SK-N-SH treated with all-trans-retinoic acid at 6 μM for 48 hours (cell line): ENCODE data around the gene CAPRIN1.

ENCODE experiments used
- BACH2 ChIP-seq: fragments of 250-450 bp; sonication (Bioruptor Pico); IDR thresholded peaks from 2 replicates; pipeline ENCODE4 v1.9.0; 2021; ENCODE audit warnings: mild to moderate bottlenecking, borderline replicate concordance
- CREB5 ChIP-seq: fragments of 250-450 bp; sonication (Bioruptor Pico); IDR thresholded peaks from 2 replicates; pipeline ENCODE4 v1.5.1; 2020; ENCODE audit warnings: low read depth, mild to moderate bottlenecking, moderate library complexity
- CSRNP3 ChIP-seq: fragments of 250-450 bp; sonication (Bioruptor Pico); IDR thresholded peaks from 2 replicates; pipeline ENCODE4 v1.5.1; 2021; ENCODE audit warnings: mild to moderate bottlenecking, moderate library complexity
- ESRRG ChIP-seq: fragments of 250-450 bp; sonication (Bioruptor Pico); IDR thresholded peaks from 2 replicates; pipeline ENCODE4 v1.6.1; 2021; ENCODE audit warnings: mild to moderate bottlenecking
- PATZ1 ChIP-seq: fragments of 250-450 bp; sonication (Bioruptor Pico); IDR thresholded peaks from 2 replicates; pipeline ENCODE4 v1.8.0; 2020; ENCODE audit warnings: mild to moderate bottlenecking, moderate library complexity, borderline replicate concordance
- POU6F1 ChIP-seq: fragments of 250-450 bp; sonication (Bioruptor Pico); IDR thresholded peaks from 2 replicates; pipeline ENCODE4 v1.8.0; 2021; ENCODE audit warnings: low read depth, mild to moderate bottlenecking, moderate library complexity, borderline replicate concordance
- PPARA ChIP-seq: fragments of 250-450 bp; sonication (Bioruptor Pico); IDR thresholded peaks from 2 replicates; pipeline ENCODE4 v1.5.0; 2020; ENCODE audit warnings: mild to moderate bottlenecking, borderline replicate concordance
- RARB ChIP-seq: fragments of 250-450 bp; sonication (Bioruptor Pico); IDR thresholded peaks from 2 replicates; pipeline ENCODE4 v1.8.0; 2021; ENCODE audit warnings: mild to moderate bottlenecking, moderate library complexity
- ZFP30 ChIP-seq: fragments of 450-650 bp; formaldehyde crosslinking; IDR thresholded peaks from 2 replicates; pipeline ENCODE4 v1.5.0; 2022; ENCODE audit warnings: mild to moderate bottlenecking, moderate library complexity

GRCh38 chr11:34146866-34147265 lies 95.3 kb downstream of the CAPRIN1 start:
- TF ChIP-seq ZFP30 (no peak), ESRRG (no peak), RARB (no peak), CSRNP3 (CRISPR knock-in tag) (no peak), PPARA (no peak), POU6F1 (CRISPR knock-in tag) (no peak), PATZ1 (CRISPR knock-in tag) (no peak), BACH2 (no peak), CREB5 (CRISPR knock-in tag) (no peak)
